Endothelial cell of umbilical vein (primary cell): ENCODE results near the gene SCUBE3.

Experiments
- CTCF ChIP-seq, 2 donors: IDR thresholded peaks; 1 replicate in 1 of 2; 2 replicates in 1 of 2; pipeline ENCODE4 v1.5.1; 2011; ENCODE audit warnings: low read length in 2 of 2, mild to moderate bottlenecking in 2 of 2, moderate library complexity in 2 of 2, control low read depth in 1 of 2, inconsistent platforms in 1 of 2, low read depth in 1 of 2; ENCODE audit not compliant: insufficient read depth in 1 of 2; ENCODE audit errors: extremely low read depth in 1 of 2
- POLR2A ChIP-seq: IDR thresholded peaks from 2 replicates; pipeline ENCODE4 v1.6.1; 2012; ENCODE audit warnings: low read depth, mild to moderate bottlenecking, control low read depth, low read length
- POLR2AphosphoS5 ChIP-seq: IDR thresholded peaks from 2 replicates; pipeline ENCODE4 v1.6.1; 2012; ENCODE audit warnings: low read depth, mild to moderate bottlenecking, control low read depth, low read length, moderate library complexity; ENCODE audit not compliant: insufficient read depth

DNA sequence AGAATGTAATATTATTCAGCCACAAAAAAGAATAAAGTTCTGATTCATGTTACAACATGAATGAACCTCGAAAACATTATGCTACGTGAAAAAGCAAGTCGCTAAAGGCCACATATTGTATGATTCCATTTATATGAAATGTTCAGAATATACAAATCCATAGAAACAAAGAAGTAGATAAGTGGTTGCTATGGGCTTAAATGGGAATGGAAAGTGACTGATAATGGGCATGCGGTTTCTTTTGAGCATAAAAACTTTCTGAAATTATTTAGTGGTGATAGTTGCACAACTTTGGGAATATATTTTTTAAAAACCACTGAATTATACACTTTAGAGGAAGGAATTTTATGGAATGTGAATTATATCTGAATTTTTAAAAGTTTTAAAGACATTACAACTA, 39.3 kb upstream of the SCUBE3 start:
- TF ChIP-seq POLR2A (no peak), CTCF (IDR thresholded peaks at IDR 0.05; ENCODE audit: extremely low read depth in 1 of 2, insufficient read depth in 1 of 2, low read depth in 1 of 2, low read length in 2 of 2) (no peak), POLR2AphosphoS5 (no peak)
